B cell (primary cell): ENCODE results near the gene MRNIP. TPM values are rescaled to one million over a fixed set of nuclear protein-coding genes. Genes with fewer than 3 reads are reported as not detected.

ENCODE experiments used
- ATAC-seq: fragments of 200-7000 bp; cut with Tn5 transposase; one replicate; pipeline ENCODE4 v1.10.0; 2021; ENCODE audit warnings: low read depth, mild to moderate bottlenecking, moderate number of reproducible peaks, moderate library complexity
- CTCF ChIA-PET: fragments of 350-600 bp; sonication (Branson Sonifier 250); formaldehyde crosslinking; loops from one replicate; lab custom pipeline; 2021; ENCODE audit warnings: antibody characterized with exemption, inconsistent platforms; lab: Charles Lee
- POLR2A ChIA-PET: fragments of 350-600 bp; sonication (Branson Sonifier 250); formaldehyde crosslinking; loops from one replicate; lab custom pipeline; 2021; ENCODE audit warnings: antibody characterized with exemption; lab: Charles Lee
- DNase-seq: peaks from one replicate; pipeline ENCODE4 v3.0.0; 2013
- H2AFZ ChIP-seq: 2 replicates; pipeline ENCODE4 v1.6.1; 2012; ENCODE audit warnings: mild to moderate bottlenecking, low read depth, low read length; ENCODE audit not compliant: insufficient read depth, poor library complexity, severe bottlenecking
- H3K27ac ChIP-seq, 2 donors: 1 replicate in 1 of 2; 2 replicates in 1 of 2; pipeline ENCODE4 v1.5.1; 2012 to 2013; ENCODE audit warnings: low read length in 2 of 2, mild to moderate bottlenecking in 2 of 2, moderate library complexity in 1 of 2
- H3K27me3 ChIP-seq, 4 experiments: fragments of 200-600 bp in 1 of 4; sonication (generic) in 1 of 4; replicated peaks in 1 of 4; 1 replicate in 2 of 4; 2 replicates in 2 of 4; pipeline versions ENCODE4 v1.6.1 to v1.7.0; 2013 to 2016; ENCODE audit warnings: low read length in 3 of 4, mild to moderate bottlenecking in 2 of 4, mixed read lengths in 1 of 4, moderate library complexity in 1 of 4; ENCODE audit not compliant: insufficient read depth in 4 of 4, control insufficient read depth in 3 of 4; ENCODE audit errors: control extremely low read depth in 1 of 4
- H3K36me3 ChIP-seq, 2 experiments: replicated peaks in 1 of 2; 1 replicate in 1 of 2; 2 replicates in 1 of 2; pipeline versions ENCODE4 v1.6.1 to v1.7.1; 2013; ENCODE audit warnings: low read length in 1 of 2; ENCODE audit not compliant: insufficient read depth in 2 of 2, control insufficient read depth in 1 of 2; ENCODE audit errors: control extremely low read depth in 1 of 2, extremely low read depth in 1 of 2
- H3K4me1 ChIP-seq, 2 donors: fragments of 200-600 bp in 1 of 2; sonication (generic) in 1 of 2; 1 replicate in 1 of 2; 2 replicates in 1 of 2; pipeline versions ENCODE4 v1.5.1 to v1.6.1; 2013 to 2017; ENCODE audit warnings: low read length in 2 of 2; ENCODE audit not compliant: control insufficient read depth in 2 of 2, insufficient read depth in 2 of 2
- H3K4me2 ChIP-seq: replicated peaks from 2 replicates; pipeline ENCODE3; 2012; ENCODE audit warnings: mild to moderate bottlenecking, low read depth, low read length; ENCODE audit not compliant: poor library complexity, severe bottlenecking
- H3K4me3 ChIP-seq, 5 experiments: fragments of 200-600 bp in 1 of 5; sonication (generic) in 1 of 5; 1 replicate in 3 of 5; 2 replicates in 2 of 5; pipeline versions ENCODE4 v1.5.1 to v1.7.0; 2011 to 2016; ENCODE audit warnings: low read length in 4 of 5, mild to moderate bottlenecking in 4 of 5, low read depth in 2 of 5, control low read depth in 1 of 5, moderate library complexity in 1 of 5; ENCODE audit not compliant: insufficient read depth in 1 of 5; ENCODE audit errors: control extremely low read depth in 1 of 5, extremely low read depth in 1 of 5
- H3K79me2 ChIP-seq: fragments of 200-600 bp; sonication (generic); one replicate; pipeline ENCODE4 v1.6.0; 2016; ENCODE audit warnings: low read length; ENCODE audit not compliant: control insufficient read depth, insufficient read depth
- H3K9ac ChIP-seq: fragments of 200-600 bp; sonication (generic); 2 replicates; pipeline ENCODE4 v1.6.1; 2017; ENCODE audit warnings: mild to moderate bottlenecking, low read length, moderate library complexity
- H3K9me3 ChIP-seq, 3 donors: one replicate each; pipeline versions ENCODE4 v1.6.1 to v1.7.1; 2013; ENCODE audit warnings: low read length in 2 of 3; ENCODE audit not compliant: control insufficient read depth in 2 of 3, insufficient read depth in 1 of 3; ENCODE audit errors: control extremely low read depth in 1 of 3
- H4K20me1 ChIP-seq: 2 replicates; pipeline ENCODE4 v1.6.0; 2012; ENCODE audit warnings: mild to moderate bottlenecking, low read length; ENCODE audit not compliant: insufficient read depth, control insufficient read depth, poor library complexity, severe bottlenecking
- H3K27ac Mint-ChIP-seq: one replicate; pipeline ENCODE4 v1.8.0; 2021; ENCODE audit warnings: mixed read lengths
- H3K27me3 Mint-ChIP-seq: one replicate; pipeline ENCODE4 v1.8.0; 2021; ENCODE audit warnings: mixed read lengths
- H3K4me1 Mint-ChIP-seq: one replicate; pipeline ENCODE4 v1.8.0; 2021; ENCODE audit warnings: mixed read lengths
- H3K4me3 Mint-ChIP-seq: one replicate; pipeline ENCODE4 v1.8.0; 2021; ENCODE audit warnings: mixed read lengths
- H3K9me3 Mint-ChIP-seq: one replicate; pipeline ENCODE4 v1.8.0; 2022; ENCODE audit warnings: mixed read lengths; ENCODE audit not compliant: insufficient read depth
- CTCF ChIP-seq: fragments of 200-600 bp; IDR thresholded peaks from one replicate; pipeline ENCODE4 v1.8.0; 2022; ENCODE audit warnings: antibody characterized with exemption, mild to moderate bottlenecking
- EZH2 ChIP-seq: IDR thresholded peaks from 2 replicates; pipeline ENCODE4 v1.6.1; 2012; ENCODE audit warnings: borderline replicate concordance, low read depth, mild to moderate bottlenecking, moderate library complexity, low read length; ENCODE audit not compliant: insufficient read depth, poor library complexity, severe bottlenecking
- WGBS: methylation state at CpG from one replicate; pipeline ENCODE4 v1.1.5; 2013; ENCODE audit warnings: missing lambda C conversion rate; ENCODE audit not compliant: insufficient coverage; 5-methylcytosine and 5-hydroxymethylcytosine counted together
- intact Hi-C: fragments of 100-400 bp; cut with micrococcal nuclease; formaldehyde crosslinking; loops from one replicate; pipeline ENCODE4 v1.10.0; 2022
- polyA plus RNA-seq: library from polyadenylated mRNA; depleted of rRNA; stranded (reverse); fragments of >200 nt; gene quantifications from 2 replicates; pipeline ENCODE4 v1.2.3, GENCODE V29; 2012
- total RNA-seq, 2 donors: library from RNA; stranded (reverse); fragments of 120-200 nt in 1 of 2; gene quantifications; 1 replicate in 1 of 2; 2 replicates in 1 of 2; pipeline versions ENCODE4 v1.2.3 to v1.2.4, GENCODE V29; 2013 to 2022

Gene MRNIP
- total and polyA plus RNA-seq, 2 donors (not counting 1 experiment from before 2014, with no cell fraction given), result 152 to 178 TPM

GRCh38 chr5:179802950-179803562 lies 55.6 kb downstream of the MRNIP start:
- CTCF ChIA-PET, result interaction anchor here (0.7 to 2.6 kb wide), 15 partner anchors 11 to 289 kb away, joined by 3 to 35 read pairs (median 7); no protein-coding TSS in a partner anchor
- Histone ChIP-seq H3K79me2 (peaks cover 39% of the 10 kb centered on the region), H3K4me2 (peak overlapping the region; percentile 94), H3K4me1 (peaks cover 28 to 36% of the 10 kb centered on the region in 2 donors), H3K27ac (no peak overlapping the region), H3K9ac (no peak overlapping the region), H3K9me3 (no peaks in the 10 kb centered on the region), H2AFZ (no peak overlapping the region), H3K27me3 (no peaks in the 10 kb centered on the region), H4K20me1 (peaks cover 59% of the 10 kb centered on the region), H3K4me3 (no peak overlapping the region), H3K36me3 (peaks cover 0 to 29% of the 10 kb centered on the region in 2 experiments)
- DNase-seq, result peak; percentile 19
- WGBS, result 75% methylated on average over 8 of the region's 11 CpGs
- Mint-ChIP-seq H3K9me3 (no peaks in the 10 kb centered on the region), H3K27me3 (no peaks in the 10 kb centered on the region), H3K4me3 (no peak overlapping the region), H3K27ac (no peak overlapping the region), H3K4me1 (peaks cover 30% of the 10 kb centered on the region)
- TF ChIP-seq EZH2, result no peak
- no peak for TF ChIP-seq CTCF
- ATAC-seq, result no peak
- intact Hi-C loops, result loop anchor here (1.0 to 5.0 kb wide), 5 partner anchors 34 to 269 kb away; partner anchors contain the start of genes RNF130 and TBC1D9B
- POLR2A ChIA-PET, result interaction anchor here (0.5 to 1.6 kb wide), 5 partner anchors 8 to 168 kb away, joined by 3 to 21 read pairs (median 4); partner anchors contain the start of gene SQSTM1
